HG02610 (cell line): ENCODE data around the gene GMEB2.
"Not testable (repeated sequence)": the region's sequence is repeated elsewhere in the genome, so short reads cannot be mapped to it uniquely, and the experiment has no call there.

Experiments used
- ATAC-seq: cut with Tn5 transposase; IDR thresholded peaks from one replicate; pipeline ENCODE4 v1.9.1; 2021; ENCODE audit warnings: mild to moderate bottlenecking, moderate library complexity; ENCODE audit not compliant: unreplicated experiment

The GMEB2 gene

DNA sequence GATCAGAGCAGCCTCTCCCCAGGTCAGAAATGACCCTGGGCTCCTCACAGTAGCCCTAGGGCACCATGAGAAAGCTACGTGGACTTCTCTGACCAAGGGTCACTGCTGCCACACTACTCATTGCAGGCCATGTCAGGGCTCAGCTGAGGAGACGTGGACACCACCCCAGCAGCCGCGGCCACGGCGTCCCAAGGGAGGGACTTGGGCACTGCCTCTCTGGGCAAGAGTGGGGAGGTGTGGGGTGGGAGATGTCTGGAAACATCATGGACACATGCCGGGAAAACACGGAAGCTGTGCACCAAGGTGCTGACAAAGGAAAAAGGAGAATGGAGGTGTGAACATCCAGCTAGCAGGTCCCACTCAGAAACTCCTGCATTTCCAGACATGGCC is 9.0 kb downstream of the GMEB2 start:
- ATAC-seq, result no peak

DNA sequence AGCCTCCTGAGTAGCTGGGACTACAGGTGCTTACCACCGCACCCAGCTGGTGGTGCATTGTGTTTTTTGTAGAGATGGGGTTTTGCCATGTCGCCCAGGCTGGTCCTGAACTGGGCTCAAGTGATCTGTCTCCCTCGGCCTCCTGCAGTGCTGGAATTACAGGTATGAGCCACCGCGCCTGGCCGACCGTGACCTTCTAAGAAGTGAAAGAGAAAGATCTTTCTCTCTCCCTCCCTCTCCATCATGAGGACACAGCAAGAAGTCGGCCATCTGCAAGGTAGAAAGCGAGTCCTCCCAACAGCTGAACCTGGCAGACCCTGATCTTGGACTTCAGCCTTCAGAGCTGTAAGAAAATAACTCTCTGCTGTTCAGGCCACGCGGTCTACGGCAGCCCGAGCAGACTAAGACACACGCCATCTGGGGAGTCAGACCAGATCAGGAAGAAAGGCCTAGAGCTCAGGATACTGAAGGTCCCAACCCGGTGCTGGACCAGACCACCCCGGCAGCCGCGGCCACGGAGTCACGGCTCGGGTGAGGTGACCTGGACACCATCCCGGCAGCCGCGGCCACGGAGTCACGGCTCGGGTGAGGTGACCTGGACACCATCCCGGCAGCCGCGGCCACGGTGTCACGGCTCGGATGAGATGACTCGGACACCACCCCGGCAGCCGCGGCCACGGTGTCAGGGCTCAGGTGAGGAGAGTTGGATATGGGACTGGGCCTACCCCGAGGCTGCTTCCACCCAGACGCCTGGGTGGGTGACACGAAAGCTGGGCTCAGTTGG is 9.6 kb downstream of the GMEB2 start:
- no peak for ATAC-seq

DNA sequence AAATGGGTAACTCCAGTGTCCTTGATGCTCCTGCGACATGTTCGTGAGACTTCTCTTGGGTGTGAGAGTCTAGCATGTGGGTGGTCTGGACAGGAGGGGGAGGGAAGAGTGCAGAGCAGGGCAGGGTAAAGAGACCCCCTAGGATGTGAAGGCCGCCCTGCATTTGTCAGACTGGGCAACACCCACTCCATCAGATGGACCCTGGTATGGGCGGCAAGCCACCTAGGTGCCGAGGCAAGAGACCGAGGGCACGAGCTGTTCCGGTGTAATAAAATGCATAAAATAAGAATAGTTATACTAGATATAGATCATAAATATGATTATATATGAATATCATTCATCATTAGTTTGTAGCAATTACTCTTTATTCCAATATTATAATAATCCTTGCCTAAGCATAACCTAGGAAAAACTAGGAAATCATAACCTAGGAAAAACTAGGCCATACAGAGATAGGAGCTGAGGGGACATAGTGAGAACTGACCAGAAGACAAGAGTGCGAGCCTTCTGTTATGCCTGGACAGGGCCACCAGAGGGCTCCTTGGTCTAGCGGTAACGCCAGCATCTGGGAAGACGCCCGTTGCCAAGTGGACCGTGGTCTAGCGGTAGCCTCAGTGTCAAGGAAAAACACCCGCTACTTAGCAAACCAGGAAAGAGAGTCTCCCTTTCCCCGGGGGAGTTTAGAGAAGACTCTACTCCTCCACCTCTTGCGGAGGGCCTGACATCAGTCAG is 12.9 kb downstream of the GMEB2 start:
- ATAC-seq, result not testable (repeated sequence)

DNA sequence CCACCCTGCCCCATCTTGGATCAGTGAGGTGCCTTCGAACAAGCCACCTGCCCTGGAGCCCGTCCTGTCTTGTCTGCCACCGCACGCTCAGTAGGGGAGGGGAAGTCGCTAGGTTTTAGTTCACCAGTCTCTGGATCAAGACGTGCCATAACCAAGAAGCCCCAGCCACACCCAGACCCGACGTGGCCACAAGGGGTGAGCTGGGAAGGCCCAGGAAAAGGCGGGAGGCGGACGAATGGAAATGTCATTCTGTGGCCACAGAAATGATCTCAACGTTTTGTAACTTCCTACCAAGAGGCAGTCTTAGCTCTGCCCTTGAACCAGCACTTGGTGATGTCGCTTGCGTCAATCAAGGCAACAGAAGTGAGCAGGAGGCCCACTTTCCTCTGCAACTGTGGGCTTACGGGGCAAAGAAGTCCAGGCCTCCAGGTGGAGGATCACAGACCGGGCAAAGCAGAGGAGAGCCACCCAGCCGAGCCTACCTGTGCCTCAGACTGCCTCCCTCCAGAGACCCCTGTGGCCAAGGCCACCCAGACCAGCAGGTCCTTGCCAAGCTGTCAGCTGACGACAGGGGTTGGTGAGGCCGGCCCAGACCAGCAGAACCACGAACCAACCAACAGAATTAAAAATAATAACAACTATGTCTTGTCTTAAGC is 14.5 kb downstream of the GMEB2 start:
- no peak for ATAC-seq

DNA sequence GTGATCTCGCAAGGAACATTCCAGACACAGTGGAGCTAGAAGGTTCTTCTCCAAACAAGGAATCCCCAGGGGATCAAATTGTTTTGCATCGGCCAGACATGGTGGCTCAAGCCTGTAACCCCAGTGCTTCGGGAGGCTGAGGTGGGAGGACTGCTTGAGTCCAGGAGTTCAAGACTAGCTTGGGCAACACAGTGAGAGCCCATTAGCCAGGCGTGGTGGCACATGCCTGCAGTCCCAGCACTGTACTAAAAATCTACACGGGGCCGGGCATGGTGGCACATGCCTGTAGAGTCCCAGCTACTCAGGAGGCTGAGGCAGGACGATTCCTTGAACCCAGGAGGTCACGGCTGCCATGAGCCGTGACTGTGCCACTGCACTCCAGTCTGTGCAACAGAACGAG is 15.3 kb downstream of the GMEB2 start:
- ATAC-seq, result no peak

DNA sequence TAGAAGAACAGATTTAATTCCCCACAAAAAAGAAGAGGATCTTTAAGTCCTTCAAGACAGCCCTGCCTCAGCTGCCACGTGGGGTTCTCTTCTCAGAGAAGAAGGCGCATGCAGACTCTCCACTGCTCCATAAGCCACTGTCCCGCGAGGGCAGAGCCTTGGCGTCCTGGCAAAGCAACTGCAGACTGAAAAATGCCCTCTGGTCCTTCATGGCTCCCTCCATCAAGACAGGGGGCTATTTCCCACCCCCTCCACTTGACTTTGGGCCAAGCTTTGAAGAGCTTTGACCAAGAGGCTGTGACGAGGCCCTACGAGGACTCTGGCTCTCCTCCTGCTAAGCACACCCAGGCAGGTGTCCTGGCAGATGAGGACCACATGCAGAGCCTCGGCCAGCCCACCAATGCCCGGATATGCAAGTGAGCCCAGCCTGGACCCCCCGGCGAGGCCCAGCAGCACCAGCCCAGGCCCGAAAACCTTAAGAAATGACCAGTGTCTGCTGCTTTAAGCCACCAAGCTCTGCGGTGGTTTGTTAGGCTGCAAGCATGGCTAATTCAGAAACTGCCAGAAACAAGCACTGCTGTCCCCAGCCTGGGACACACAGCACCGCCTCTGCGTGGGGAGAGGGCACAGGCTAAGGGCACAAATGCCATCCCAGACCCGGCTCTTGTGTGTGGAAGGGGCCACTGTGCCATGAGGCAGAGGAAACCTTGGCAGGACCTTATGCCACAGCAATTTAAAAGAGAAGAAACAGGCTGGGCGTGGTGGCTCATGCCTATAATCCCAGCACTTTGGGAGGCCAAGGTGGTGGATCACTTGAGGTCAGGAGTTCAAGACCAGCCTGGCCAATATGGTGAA is 16.1 kb downstream of the GMEB2 start:
- ATAC-seq, result no peak

DNA sequence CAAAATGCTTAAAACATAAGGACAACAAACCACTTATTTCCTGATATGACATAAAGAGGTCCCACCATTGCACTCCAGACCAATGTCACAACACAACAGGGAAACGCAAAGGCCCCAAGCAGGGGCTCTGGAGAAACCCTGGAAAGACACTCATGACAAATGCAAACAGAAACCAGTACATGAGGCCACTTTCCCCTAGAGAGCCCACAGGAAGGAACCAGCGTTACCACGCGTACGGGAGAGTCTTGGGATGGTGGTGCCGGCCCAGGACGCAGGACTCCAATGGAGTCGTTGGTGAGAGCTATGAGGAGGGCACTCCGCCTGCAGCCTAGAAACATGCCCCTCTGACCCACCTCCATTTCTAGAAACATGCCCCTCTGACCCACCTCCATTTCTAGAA is 20.2 kb downstream of the GMEB2 start:
- ATAC-seq, result no peak

DNA sequence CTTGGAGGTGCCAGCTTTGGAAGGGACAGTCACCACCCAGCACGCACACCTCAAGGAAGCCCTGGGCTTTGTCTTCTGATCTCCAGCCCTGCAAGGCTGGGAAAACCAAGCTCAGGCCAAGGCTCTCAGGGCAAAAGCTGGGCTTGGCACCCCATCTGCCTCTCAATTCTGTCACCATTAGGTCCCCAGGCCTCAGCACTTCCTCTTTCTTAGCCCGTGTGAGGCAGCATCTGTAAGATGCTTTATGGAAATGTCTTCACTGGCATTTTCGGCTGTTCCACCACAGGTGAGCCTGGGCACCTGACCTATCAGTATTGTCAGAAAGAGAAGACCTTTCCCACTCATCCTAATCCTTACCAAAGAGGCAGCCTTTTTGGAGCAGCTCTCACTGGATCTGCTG is 24.6 kb downstream of the GMEB2 start:
- ATAC-seq, result no peak

DNA sequence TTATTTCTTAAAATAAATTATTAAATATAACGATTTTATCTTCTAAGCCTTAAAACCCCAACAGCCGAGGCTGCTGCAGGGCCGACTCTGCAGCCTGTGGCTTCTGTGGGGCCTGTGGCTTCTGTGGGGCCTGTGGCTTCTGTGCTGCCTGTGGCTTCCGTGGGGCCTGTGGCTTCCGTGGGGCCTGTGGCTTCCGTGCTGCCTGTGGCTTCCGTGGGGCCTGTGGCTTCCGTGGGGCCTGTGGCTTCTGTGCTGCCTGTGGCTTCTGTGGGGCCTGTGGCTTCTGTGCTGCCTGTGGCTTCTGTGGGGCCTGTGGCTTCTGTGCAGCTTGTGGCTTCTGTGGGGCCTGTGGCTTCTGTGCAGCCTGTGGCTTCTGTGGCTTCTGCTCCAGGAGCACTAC is 25.2 kb downstream of the GMEB2 start:
- ATAC-seq, result not testable (repeated sequence)

DNA sequence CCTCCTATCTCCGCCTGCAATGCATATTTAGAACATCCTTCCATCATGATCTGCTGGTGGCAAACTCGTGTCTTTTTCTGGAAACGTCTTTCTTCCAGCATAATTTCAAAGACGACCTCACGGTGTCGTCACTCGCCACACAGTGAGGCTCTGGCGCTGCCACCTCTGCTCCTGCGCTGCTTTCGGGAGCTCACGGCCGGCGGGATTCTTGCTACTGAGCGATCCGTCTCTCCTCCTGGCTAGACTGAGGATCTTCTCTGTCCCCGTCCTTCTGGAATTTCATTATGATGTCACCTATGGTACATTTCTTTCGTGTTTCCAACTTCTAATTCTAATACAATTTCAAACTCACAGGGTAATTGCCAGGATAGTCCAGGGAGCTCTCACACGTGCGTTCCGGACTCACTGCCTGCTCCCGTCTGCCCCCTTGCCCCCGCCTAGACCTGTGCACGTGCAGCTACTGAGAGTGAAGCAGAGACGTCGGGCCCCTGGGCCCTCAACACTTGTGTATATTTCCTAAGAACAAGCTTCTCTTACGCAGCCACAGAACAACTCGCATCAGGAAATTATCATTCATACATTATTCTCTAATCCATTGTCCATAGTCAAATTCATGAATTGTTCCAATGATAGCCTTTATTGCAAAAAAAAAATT is 27.4 kb downstream of the GMEB2 start:
- no peak for ATAC-seq

DNA sequence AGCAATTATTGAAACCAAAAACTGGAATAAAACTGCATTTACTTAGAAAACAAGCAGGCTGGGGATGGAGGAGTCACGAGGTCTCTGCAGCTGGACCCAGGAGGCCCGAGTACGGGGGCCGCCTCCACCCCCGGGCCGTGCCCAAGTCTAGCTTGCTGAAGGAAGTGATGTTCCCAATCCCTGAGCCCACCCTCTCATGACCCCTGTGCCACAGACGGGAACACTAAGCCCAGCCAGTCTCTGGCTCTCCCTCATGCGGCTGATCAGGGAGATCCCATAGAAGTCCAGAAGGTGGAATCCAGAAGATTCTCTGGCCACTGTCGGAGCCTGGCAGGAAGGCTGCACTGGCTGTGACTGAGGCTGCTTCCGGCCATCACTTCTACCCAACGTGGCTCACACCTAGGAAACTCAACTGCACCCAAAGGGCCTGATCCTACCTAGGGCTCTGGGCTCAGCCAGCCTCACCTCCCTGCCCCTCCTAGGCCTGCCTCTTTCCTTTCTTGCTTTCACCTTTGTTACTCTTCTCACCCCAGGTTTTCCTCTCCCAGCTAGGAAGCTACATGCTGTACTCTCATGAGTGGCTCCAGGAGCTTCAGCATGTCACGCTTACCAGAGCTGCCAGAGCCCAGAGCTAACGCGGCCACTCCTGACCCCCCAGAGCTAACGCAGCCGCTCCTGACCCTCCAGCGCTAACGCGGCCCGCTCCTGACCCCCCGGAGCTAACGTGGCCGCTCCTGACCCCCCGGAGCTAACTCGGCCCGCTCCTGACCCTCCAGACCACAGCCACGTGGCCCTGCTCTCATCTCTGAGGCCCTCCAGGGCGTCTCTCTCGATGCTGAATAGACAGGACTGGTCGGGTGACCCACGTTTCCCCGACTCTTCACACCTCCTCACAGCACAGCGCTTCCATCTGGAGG is 28.2 kb downstream of the GMEB2 start:
- no peak for ATAC-seq

DNA sequence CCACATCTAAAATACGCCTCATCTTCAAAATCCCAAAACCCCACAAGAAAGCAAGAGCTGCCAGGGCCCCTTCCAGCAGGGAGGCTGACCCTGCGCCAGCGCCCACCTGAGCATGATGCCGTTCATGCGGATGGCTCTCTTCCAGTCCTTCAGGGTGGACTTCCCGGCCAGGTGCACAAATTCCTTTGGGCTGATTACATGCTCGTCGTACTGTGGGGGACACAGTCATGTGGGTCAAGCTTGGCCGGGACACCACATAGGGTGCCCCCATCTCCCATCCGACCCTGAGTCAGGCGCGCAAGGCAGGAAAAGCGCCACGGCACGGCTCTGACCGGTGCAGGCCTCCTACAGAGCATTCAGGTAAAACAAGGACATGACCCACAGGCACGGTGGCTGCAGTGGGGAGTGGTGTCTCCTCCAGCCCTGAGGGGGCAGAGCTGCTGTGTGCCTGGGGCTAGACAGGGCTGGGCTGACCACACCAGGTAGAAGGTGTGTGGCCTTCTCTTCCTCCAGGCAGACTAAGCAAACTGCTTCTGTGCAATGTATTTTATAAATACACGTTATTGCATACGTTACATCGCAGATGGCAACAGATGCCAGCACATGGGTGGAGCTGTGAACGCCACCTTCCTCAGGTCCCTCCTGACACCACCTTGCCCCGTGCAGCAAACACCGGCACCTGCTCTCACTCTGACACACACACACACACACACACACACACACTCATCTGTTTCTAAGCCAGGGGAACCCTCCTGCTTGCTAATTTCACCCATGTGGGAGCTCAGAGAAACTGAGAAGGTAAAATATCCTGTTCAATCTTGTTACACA is 29.0 kb downstream of the GMEB2 start:
- ATAC-seq, result no peak

DNA sequence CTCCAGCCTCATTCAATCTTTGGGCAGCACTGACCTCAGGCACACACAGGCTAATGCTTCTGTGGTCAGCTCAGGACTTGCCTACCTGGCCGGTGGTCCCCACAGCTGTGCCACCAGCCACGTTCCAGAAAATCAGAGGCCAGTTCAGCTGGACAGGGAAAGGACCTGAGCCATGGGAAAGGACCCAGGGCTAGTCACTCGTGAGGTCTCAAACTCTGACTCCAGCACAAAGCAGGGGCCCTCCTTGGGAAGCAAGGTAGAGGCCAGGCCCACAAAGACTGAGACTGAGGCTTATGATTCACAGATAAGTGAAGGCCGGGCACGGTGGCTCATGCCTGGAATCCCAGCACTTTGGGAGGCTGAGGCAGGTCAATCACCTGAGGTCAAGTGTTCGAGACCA is 30.5 kb downstream of the GMEB2 start:
- ATAC-seq, result no peak

DNA sequence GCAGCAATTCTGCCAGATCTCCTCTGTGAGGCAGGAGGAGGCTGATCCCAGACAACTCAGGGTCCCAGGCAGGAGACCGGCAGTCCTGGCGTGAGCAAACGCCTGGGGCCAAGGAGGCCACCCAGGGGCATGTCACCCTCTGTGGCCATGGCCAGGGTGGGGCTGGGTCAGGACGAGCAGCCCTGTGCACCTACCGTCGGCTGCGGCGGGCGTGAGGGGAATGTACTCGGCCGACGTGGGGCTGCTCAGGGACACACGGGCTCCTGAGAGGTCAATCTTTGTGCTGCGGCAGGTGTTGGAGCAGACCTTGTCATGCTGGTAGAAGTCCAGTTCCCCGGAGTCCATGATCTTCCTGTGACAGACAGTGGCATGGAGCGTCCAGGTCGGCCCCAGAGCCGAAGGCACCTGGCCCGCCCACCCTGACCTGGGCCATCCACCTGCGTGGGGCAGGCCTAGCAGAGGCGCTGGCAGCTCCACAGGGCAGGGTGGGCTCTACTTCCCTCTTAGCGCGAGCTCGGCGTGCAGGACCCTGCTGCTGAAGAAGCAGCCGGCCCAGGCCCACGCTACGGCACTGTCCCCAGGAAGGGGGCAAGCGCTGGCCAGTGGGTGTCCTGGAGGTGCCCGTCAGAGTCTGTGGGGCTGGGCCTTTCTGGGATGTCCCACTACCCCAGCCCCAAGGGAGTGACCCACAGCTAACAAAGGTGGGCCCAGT is 31.3 kb downstream of the GMEB2 start:
- ATAC-seq, result no peak

DNA sequence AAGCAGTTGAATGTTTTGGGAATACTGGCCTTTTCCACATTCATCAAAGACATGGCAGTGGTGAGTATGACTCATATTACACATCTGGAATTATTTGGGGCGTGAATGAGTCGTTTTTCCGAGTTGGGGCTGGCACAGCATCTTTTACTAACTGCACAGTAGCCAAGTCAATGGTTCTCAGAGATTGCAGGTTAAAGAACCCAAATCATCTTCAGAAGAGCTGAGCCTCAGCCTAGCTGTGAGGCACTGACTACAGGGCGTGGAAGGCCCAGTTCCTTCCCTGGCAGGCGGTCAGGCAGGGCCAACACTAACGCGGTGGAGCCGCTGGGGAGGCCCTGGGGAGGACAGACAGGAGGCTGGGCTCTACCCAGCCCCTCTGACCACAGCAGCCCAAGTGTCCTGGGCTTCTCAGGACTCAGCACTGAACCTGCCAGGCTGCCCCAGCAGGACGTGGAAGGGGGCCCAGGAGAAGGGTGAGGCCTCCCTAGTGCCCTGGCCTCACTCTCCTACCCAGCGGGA is 32.8 kb downstream of the GMEB2 start:
- no peak for ATAC-seq

DNA sequence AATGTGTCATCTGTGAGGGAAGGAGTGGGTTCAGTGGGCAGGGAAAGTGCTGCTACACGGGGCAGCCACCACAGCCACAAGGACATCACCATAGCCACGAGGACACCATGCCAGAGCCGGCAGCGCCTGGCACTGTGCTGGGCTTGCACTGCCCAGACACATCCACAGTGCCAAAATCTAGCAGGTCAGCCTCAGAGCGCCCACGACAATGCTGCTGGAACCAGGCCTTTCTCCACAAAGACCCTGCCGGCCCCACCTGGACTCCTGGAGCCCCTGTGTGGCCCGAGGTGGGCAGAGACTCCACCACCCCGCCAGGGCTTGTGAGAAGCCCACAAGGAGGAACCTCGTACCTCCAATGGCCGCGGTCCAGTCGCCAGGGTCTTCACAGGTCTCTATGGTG is 34.2 kb downstream of the GMEB2 start:
- ATAC-seq, result no peak

DNA sequence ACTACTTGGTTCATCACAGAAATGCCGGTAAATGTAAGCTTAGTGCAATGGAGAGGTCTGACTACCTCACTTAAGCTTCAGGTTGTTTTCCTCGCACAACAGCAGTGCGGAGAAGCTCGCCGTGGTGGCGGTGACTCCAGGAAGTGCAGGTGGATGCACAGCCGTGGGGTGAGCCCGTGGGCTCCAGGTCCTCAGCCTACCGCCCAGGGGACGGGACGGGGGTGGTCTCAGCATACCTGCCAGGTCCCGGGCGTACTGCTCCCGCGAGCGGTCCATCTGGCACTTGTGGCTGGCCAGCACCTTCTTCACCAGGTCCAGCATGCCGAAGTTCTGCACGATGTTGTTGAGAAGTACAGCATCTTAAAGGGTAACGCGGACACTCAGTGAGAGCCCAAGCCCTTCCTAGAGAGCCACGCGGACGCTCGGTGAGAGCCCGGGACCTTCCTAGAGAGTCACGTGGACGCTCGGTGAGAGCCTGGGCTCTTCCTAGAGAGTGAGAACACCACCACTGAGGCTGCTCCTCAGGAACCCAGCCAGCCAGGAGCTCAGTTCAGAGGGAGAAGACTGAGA is 35.0 kb downstream of the GMEB2 start:
- ATAC-seq, result no peak
